ENCODE measurements around the gene GRAMD2B. TPM values are rescaled to one million over a fixed set of nuclear protein-coding genes. Genes with fewer than 3 reads are reported as not detected.
A peak's percentile ranks its signal among the peaks of the same experiment; 100 is the strongest.

GRAMD2B gene
- total RNA-seq, 1 experiment from 2014 or later = 4.1 TPM

GRCh38 chr5:126383246-126383645 is 40.0 kb upstream of the GRAMD2B start:
- BruUV-seq (replicated peaks) = no TSS peak
- TF ChIP-seq REST (IDR thresholded peaks at IDR 0.05; ENCODE audit: insufficient read depth in 1 of 2, low read depth in 2 of 2, low read length in 1 of 2) (no peak), TCF7L2 (IDR thresholded peaks at IDR 0.05; ENCODE audit: low read depth, low read length) (no peak), SIN3A (IDR thresholded peaks at IDR 0.05; ENCODE audit: borderline replicate concordance, insufficient read depth, low read depth, low read length) (no peak), POLR2AphosphoS5 (IDR thresholded peaks at IDR 0.05; ENCODE audit: low read depth, low read length) (no peak), CTCF (IDR thresholded peaks at IDR 0.05) (no peak)
- DNase-seq (ENCODE audit: low read depth, low spot score) = no peak
- H3K4me3 ChIP-seq (ENCODE audit: low read depth in 2 of 2, low read length in 2 of 2) = no peak overlapping the region
- intact Hi-C loops (cut with micrococcal nuclease; ENCODE audit: unreplicated experiment) = no loop called here
- ATAC-seq = 0 out of 2 replicates have a peak, but pooled peaks have one; percentile 57
- in situ Hi-C loops (cut with HindIII; ENCODE audit: low pct_unique_long_range_greater_than_20kb, low sequenced_read_pairs) = no loop called here
- H3K4me1 ChIP-seq (ENCODE audit: control insufficient read depth, insufficient read depth, low read length) = peaks cover 11% of the 10 kb centered on the region; the same call in 1 of the 2 replicates
- ChIA-PET POLR2A (no interaction called here), CTCF (no interaction called here)
- H3K27me3 ChIP-seq (ENCODE audit: control insufficient read depth, insufficient read depth, low read length) = no peaks in the 10 kb centered on the region
- H3K9me3 ChIP-seq (ENCODE audit: control insufficient read depth, insufficient read depth, low read depth, low read length) = 0 out of 2 replicates have a peak, but pooled peaks cover 5% of the 10 kb centered on the region
- H3K27ac ChIP-seq (ENCODE audit: low read length) = no peak overlapping the region
- H3K36me3 ChIP-seq (ENCODE audit: control insufficient read depth, insufficient read depth, low read length) = no peaks in the 10 kb centered on the region

GRCh38 chr5:126383776-126384175 is 39.4 kb upstream of the GRAMD2B start:
- ATAC-seq (no peak), DNase-seq (ENCODE audit: low read depth, low spot score) (no peak)
- Histone ChIP-seq H3K4me3 (ENCODE audit: low read depth in 2 of 2, low read length in 2 of 2) (no peak overlapping the region), H3K36me3 (ENCODE audit: control insufficient read depth, insufficient read depth, low read length) (no peaks in the 10 kb centered on the region), H3K27me3 (ENCODE audit: control insufficient read depth, insufficient read depth, low read length) (no peaks in the 10 kb centered on the region), H3K27ac (ENCODE audit: low read length) (peak overlapping the region; percentile 9; the same call in 1 of the 2 replicates), H3K4me1 (ENCODE audit: control insufficient read depth, insufficient read depth, low read length) (peaks cover 11% of the 10 kb centered on the region; the same call in 1 of the 2 replicates), H3K9me3 (ENCODE audit: control insufficient read depth, insufficient read depth, low read depth, low read length) (0 out of 2 replicates have a peak, but pooled peaks cover 5% of the 10 kb centered on the region)
- in situ Hi-C loops (cut with HindIII; ENCODE audit: low pct_unique_long_range_greater_than_20kb, low sequenced_read_pairs) = no loop called here
- ChIA-PET CTCF (no interaction called here), POLR2A (no interaction called here)
- intact Hi-C loops (cut with micrococcal nuclease; ENCODE audit: unreplicated experiment) = no loop called here
- no peak for TF ChIP-seq POLR2AphosphoS5 (IDR thresholded peaks at IDR 0.05; ENCODE audit: low read depth, low read length)
- no peak for TF ChIP-seq SIN3A (IDR thresholded peaks at IDR 0.05; ENCODE audit: borderline replicate concordance, insufficient read depth, low read depth, low read length)
- no peak for TF ChIP-seq TCF7L2 (IDR thresholded peaks at IDR 0.05; ENCODE audit: low read depth, low read length)
- BruUV-seq (replicated peaks) = no TSS peak

- intact Hi-C loops (cut with micrococcal nuclease; ENCODE audit: unreplicated experiment) = no loop called here
- no peak overlapping the region for H3K4me3 ChIP-seq (ENCODE audit: low read depth in 2 of 2, low read length in 2 of 2)
- ATAC-seq (peak; percentile 88), DNase-seq (ENCODE audit: low read depth, low spot score) (no peak)
- in situ Hi-C loops (cut with HindIII; ENCODE audit: low pct_unique_long_range_greater_than_20kb, low sequenced_read_pairs) = no loop called here
- POLR2A ChIA-PET = no interaction called here
- no TSS peak for BruUV-seq (replicated peaks)
- peaks cover 11% of the 10 kb centered on the region; the same call in 1 of the 2 replicates for H3K4me1 ChIP-seq (ENCODE audit: control insufficient read depth, insufficient read depth, low read length)
- no peaks in the 10 kb centered on the region for H3K36me3 ChIP-seq (ENCODE audit: control insufficient read depth, insufficient read depth, low read length)
- H3K9me3 ChIP-seq (ENCODE audit: control insufficient read depth, insufficient read depth, low read depth, low read length) = 0 out of 2 replicates have a peak, but pooled peaks cover 5% of the 10 kb centered on the region
- no peak for TF ChIP-seq REST (IDR thresholded peaks at IDR 0.05; ENCODE audit: insufficient read depth in 1 of 2, low read depth in 2 of 2, low read length in 1 of 2)
- TF ChIP-seq SIN3A (IDR thresholded peaks at IDR 0.05; ENCODE audit: borderline replicate concordance, insufficient read depth, low read depth, low read length) = no peak
- no peak for TF ChIP-seq CTCF (IDR thresholded peaks at IDR 0.05)
- no peak for TF ChIP-seq POLR2AphosphoS5 (IDR thresholded peaks at IDR 0.05; ENCODE audit: low read depth, low read length)
- TF ChIP-seq TCF7L2 (IDR thresholded peaks at IDR 0.05; ENCODE audit: low read depth, low read length) = no peak
- CTCF ChIA-PET = interaction anchor here (0.6 kb wide), 1 partner anchor 154 kb away, joined by 3 read pairs; no protein-coding TSS in a partner anchor
- no peaks in the 10 kb centered on the region for H3K27me3 ChIP-seq (ENCODE audit: control insufficient read depth, insufficient read depth, low read length)
- H3K27ac ChIP-seq (ENCODE audit: low read length) = peak overlapping the region; percentile 9
Measured at GRCh38 chr5:126384985-126385384, 38.2 kb upstream of the GRAMD2B start.
